Stromal cell of bone marrow (primary cell): ENCODE data around the gene MAGEA9B.
"Not testable (repeated sequence)": the region's sequence is repeated elsewhere in the genome, so short reads cannot be mapped to it uniquely, and the experiment has no call there.

ENCODE experiments used
- DNase-seq: peaks from one replicate; pipeline ENCODE4 v3.0.0-alpha.2; 2012; ENCODE audit warnings: low read depth

The MAGEA9B gene

GRCh38 chrX:149587359-149587758 lies at the start of gene MAGEA9B:
TSS of gene MAGEA9B (minus strand) at chrX:149587459. CDS start at chrX:149583179, 4,280 bp downstream.
- DNase-seq, result not testable (repeated sequence)

GRCh38 chrX:149633511-149633910 lies 46.3 kb upstream of the MAGEA9B start:
- no peak for DNase-seq

- no peak for DNase-seq
These were observed 44.2 kb upstream of the MAGEA9B start, which contains the start of gene TMEM185A for GRCh38 chrX:149631234-149632165. TSS of gene TMEM185A (minus strand) at chrX:149631792. CDS start at chrX:149631580, 212 bp downstream.

- DNase-seq, result peak; percentile 20
These were observed 43.5 kb upstream of the MAGEA9B start for GRCh38 chrX:149630681-149631233.

GRCh38 chrX:149629730-149630387 lies 42.6 kb upstream of the MAGEA9B start:
- no peak for DNase-seq

- no peak for DNase-seq
These were observed 41.5 kb upstream of the MAGEA9B start for GRCh38 chrX:149628768-149629167.

GRCh38 chrX:149628280-149628679 lies 41.0 kb upstream of the MAGEA9B start:
- no peak for DNase-seq

- not testable (repeated sequence) for DNase-seq
These were observed 39.6 kb upstream of the MAGEA9B start for GRCh38 chrX:149626829-149627228.

- DNase-seq, result not testable (repeated sequence)
These were observed 32.4 kb upstream of the MAGEA9B start for GRCh38 chrX:149619662-149620061.

- no peak for DNase-seq
These were observed 31.6 kb upstream of the MAGEA9B start for GRCh38 chrX:149618871-149619270.

- no peak for DNase-seq
These were observed 24.4 kb upstream of the MAGEA9B start for GRCh38 chrX:149611623-149612175.

- no peak for DNase-seq
These were observed 23.3 kb upstream of the MAGEA9B start for GRCh38 chrX:149610511-149610910.

GRCh38 chrX:149607699-149608098 lies 20.4 kb upstream of the MAGEA9B start:
- DNase-seq, result no peak

GRCh38 chrX:149605248-149605885 lies 18.1 kb upstream of the MAGEA9B start:
- not testable (repeated sequence) for DNase-seq

GRCh38 chrX:149598603-149599002 lies 11.3 kb upstream of the MAGEA9B start:
- DNase-seq, result not testable (repeated sequence)

- DNase-seq, result not testable (repeated sequence)
These were observed 8.7 kb upstream of the MAGEA9B start for GRCh38 chrX:149595943-149596342.

GRCh38 chrX:149595214-149595613 lies 8.0 kb upstream of the MAGEA9B start, which contains the start of gene HSFX2:
TSS of gene HSFX2 (minus strand) at chrX:149595314. CDS start at chrX:149594700, 614 bp downstream.
- DNase-seq, result not testable (repeated sequence)

- DNase-seq, result not testable (repeated sequence)
These were observed 3.7 kb upstream of the MAGEA9B start for GRCh38 chrX:149590993-149591392.

GRCh38 chrX:149585631-149586030 lies 1.6 kb downstream of the MAGEA9B start:
- not testable (repeated sequence) for DNase-seq

- DNase-seq, result not testable (repeated sequence)
These were observed 13.8 kb downstream of the MAGEA9B start for GRCh38 chrX:149573456-149573855.

- DNase-seq, result no peak
These were observed 14.5 kb downstream of the MAGEA9B start for GRCh38 chrX:149572743-149573142.

- no peak for DNase-seq
These were observed 15.5 kb downstream of the MAGEA9B start for GRCh38 chrX:149571770-149572169.
